GM21529 (cell line): ENCODE results near the gene PMM2.
"Not testable (repeated sequence)": the region's sequence is repeated elsewhere in the genome, so short reads cannot be mapped to it uniquely, and the experiment has no call there.

Experiments used
- ATAC-seq: cut with Tn5 transposase; IDR thresholded peaks from one replicate; pipeline ENCODE4 v1.9.1; 2021; ENCODE audit not compliant: unreplicated experiment

Gene PMM2

GRCh38 chr16:8816967-8817655 is 19.5 kb downstream of the PMM2 start:
- ATAC-seq, result no peak

GRCh38 chr16:8818504-8819270 is 21.0 kb downstream of the PMM2 start:
- ATAC-seq, result peak; percentile 84

GRCh38 chr16:8819411-8820034 is 21.9 kb downstream of the PMM2 start:
- no peak for ATAC-seq

GRCh38 chr16:8822403-8822802 is 24.8 kb downstream of the PMM2 start:
- ATAC-seq, result no peak

GRCh38 chr16:8826278-8826879 is 28.7 kb downstream of the PMM2 start:
- no peak for ATAC-seq

GRCh38 chr16:8828541-8829165 is 31.0 kb downstream of the PMM2 start:
- no peak for ATAC-seq

GRCh38 chr16:8831450-8831849 is 33.8 kb downstream of the PMM2 start:
- no peak for ATAC-seq

- ATAC-seq, result no peak
Observed at GRCh38 chr16:8831871-8832716, 34.5 kb downstream of the PMM2 start.

GRCh38 chr16:8832717-8833105 is 35.1 kb downstream of the PMM2 start:
- ATAC-seq, result no peak

GRCh38 chr16:8836797-8837196 is 39.2 kb downstream of the PMM2 start:
- not testable (repeated sequence) for ATAC-seq

- ATAC-seq, result not testable (repeated sequence)
Observed at GRCh38 chr16:8837594-8837993, 40.0 kb downstream of the PMM2 start.

GRCh38 chr16:8842016-8842415 is 44.4 kb downstream of the PMM2 start:
- ATAC-seq, result not testable (repeated sequence)

GRCh38 chr16:8843296-8843695 is 45.7 kb downstream of the PMM2 start:
- not testable (repeated sequence) for ATAC-seq

- ATAC-seq, result no peak
Observed at GRCh38 chr16:8845699-8846298, 48.2 kb downstream of the PMM2 start.

- ATAC-seq, result no peak
Observed at GRCh38 chr16:8846401-8846932, 48.8 kb downstream of the PMM2 start.

GRCh38 chr16:8847145-8847544 is 49.5 kb downstream of the PMM2 start:
- ATAC-seq, result no peak

GRCh38 chr16:8847623-8848022 is 50.0 kb downstream of the PMM2 start:
- ATAC-seq, result no peak

- ATAC-seq, result no peak
Observed at GRCh38 chr16:8848231-8848938, 50.7 kb downstream of the PMM2 start.

GRCh38 chr16:8848939-8849391 is 51.3 kb downstream of the PMM2 start:
- ATAC-seq, result no peak
